Prostate gland (tissue), 2 donors: ENCODE results near the gene AURKB. TPM values are rescaled to one million over a fixed set of nuclear protein-coding genes. Genes with fewer than 3 reads are reported as not detected.

Experiments
- DNase-seq: peaks from one replicate; pipeline ENCODE4 v3.0.0-alpha.2; 2019; ENCODE audit warnings: low spot score
- H3K27ac ChIP-seq, 2 donors: fragments of 200-600 bp; sonication (generic); 2 replicates each; pipeline ENCODE4 v1.5.1; 2017 to 2019
- H3K27me3 ChIP-seq: fragments of 200-600 bp; sonication (generic); replicated peaks from 2 replicates; pipeline ENCODE4 v1.5.1; 2019; ENCODE audit not compliant: insufficient read depth
- H3K36me3 ChIP-seq, 2 donors: fragments of 200-600 bp; sonication (generic); 1 replicate in 1 of 2; 2 replicates in 1 of 2; pipeline versions ENCODE4 v1.5.1 to v1.8.1; 2017 to 2019
- H3K4me1 ChIP-seq: fragments of 200-600 bp; sonication (generic); replicated peaks from 2 replicates; pipeline ENCODE4 v1.5.1; 2019
- H3K4me3 ChIP-seq, 2 donors: fragments of 200-600 bp; sonication (generic); 2 replicates each; pipeline ENCODE4 v1.5.1; 2017 to 2019
- H3K9me3 ChIP-seq: fragments of 200-600 bp; sonication (generic); 2 replicates; pipeline ENCODE4 v1.5.1; 2017
- POLR2A ChIP-seq: fragments of 450-650 bp; IDR thresholded peaks from one replicate; pipeline ENCODE4 v1.6.1; 2016; ENCODE audit warnings: antibody characterized with exemption, mild to moderate bottlenecking
- POLR2AphosphoS5 ChIP-seq: sonication (generic); formaldehyde crosslinking; IDR thresholded peaks from one replicate; pipeline ENCODE4 v1.6.1; 2017; ENCODE audit warnings: antibody characterized with exemption
- whole genome bisulfite sequencing: methylation state at CpG from one replicate; pipeline ENCODE4 v1.1.5; 2018; 5-methylcytosine and 5-hydroxymethylcytosine counted together
- intact Hi-C: fragments of 100-400 bp; cut with DNase I; formaldehyde crosslinking; loops from one replicate; pipeline ENCODE4 v1.14.2; 2022
- total RNA-seq, 2 donors: library from RNA; depleted of rRNA; stranded (reverse); fragments of >200 nt; gene quantifications; one replicate each; pipeline ENCODE4 v1.1.0, GENCODE V29; 2016
- TF ChIP-seq, protein P1 (sequence below), 4 experiments: fragments of 200-600 bp in 2 of 4; fragments of 450-650 bp in 2 of 4; sonication (generic) in 2 of 4; IDR thresholded peaks; 1 replicate in 3 of 4; 2 replicates in 1 of 4; pipeline ENCODE4 v1.5.1; 2016 to 2019; ENCODE audit warnings: antibody characterized with exemption in 4 of 4, mild to moderate bottlenecking in 2 of 4, moderate library complexity in 2 of 4

AURKB gene
- total RNA-seq, 2 donors from 2014 or later, result 2.1 to 6.6 TPM

DNA sequence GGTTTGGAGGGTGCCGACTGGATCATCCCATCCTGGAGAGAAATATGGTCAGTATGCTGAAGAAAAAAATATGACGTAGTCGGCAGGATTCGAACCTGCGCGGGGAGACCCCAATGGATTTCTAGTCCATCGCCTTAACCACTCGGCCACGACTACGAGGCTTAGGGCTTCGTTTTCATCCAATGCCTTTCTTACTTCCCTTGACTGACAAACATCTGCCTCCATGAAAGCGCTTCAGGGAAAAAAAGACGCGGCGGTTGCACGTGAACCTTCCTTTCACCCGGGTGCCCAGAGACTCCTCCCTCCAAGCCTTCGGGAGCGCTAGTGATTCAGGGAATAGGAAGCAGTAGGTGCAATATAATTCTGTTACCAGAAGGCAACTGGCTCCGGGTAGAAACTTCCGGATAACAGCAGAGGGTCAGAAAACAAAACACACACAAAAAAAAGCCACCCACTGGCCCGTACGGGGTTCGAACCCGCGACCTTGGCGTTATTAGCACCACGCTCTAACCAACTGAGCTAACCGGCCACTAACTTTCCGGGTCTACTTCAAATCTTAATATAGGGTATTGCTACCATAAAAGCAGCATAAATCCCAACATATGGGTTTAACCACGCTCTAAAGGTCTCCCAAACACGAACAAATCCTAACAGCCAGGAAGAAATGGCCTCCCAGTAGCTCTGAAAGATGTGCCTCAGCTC is 16.3 kb upstream of the AURKB start:
- Histone ChIP-seq H3K4me1 (peaks cover 9% of the 10 kb centered on the region), H3K36me3 (peaks cover 12 to 27% of the 10 kb centered on the region in 2 donors), H3K4me3 (peak overlapping the region; percentile 5 to 13), H3K9me3 (no peaks in the 10 kb centered on the region), H3K27me3 (no peaks in the 10 kb centered on the region), H3K27ac (peak overlapping the region; percentile 55 to 65)
- 13% methylated on average over 32 of the region's 32 CpGs for WGBS
- TF ChIP-seq POLR2AphosphoS5, result peak; percentile 57
- TF ChIP-seq, protein P1, sequence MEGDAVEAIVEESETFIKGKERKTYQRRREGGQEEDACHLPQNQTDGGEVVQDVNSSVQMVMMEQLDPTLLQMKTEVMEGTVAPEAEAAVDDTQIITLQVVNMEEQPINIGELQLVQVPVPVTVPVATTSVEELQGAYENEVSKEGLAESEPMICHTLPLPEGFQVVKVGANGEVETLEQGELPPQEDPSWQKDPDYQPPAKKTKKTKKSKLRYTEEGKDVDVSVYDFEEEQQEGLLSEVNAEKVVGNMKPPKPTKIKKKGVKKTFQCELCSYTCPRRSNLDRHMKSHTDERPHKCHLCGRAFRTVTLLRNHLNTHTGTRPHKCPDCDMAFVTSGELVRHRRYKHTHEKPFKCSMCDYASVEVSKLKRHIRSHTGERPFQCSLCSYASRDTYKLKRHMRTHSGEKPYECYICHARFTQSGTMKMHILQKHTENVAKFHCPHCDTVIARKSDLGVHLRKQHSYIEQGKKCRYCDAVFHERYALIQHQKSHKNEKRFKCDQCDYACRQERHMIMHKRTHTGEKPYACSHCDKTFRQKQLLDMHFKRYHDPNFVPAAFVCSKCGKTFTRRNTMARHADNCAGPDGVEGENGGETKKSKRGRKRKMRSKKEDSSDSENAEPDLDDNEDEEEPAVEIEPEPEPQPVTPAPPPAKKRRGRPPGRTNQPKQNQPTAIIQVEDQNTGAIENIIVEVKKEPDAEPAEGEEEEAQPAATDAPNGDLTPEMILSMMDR (IDR thresholded peaks at IDR 0.05), result no peak
- TF ChIP-seq POLR2A, result peak; percentile 13
- intact Hi-C loops, result loop anchor here (2.0 to 5.0 kb wide), 2 partner anchors 22 to 71 kb away; partner anchors contain the start of genes CTC1, PFAS and SLC25A35
- DNase-seq, result peak; percentile 36

DNA sequence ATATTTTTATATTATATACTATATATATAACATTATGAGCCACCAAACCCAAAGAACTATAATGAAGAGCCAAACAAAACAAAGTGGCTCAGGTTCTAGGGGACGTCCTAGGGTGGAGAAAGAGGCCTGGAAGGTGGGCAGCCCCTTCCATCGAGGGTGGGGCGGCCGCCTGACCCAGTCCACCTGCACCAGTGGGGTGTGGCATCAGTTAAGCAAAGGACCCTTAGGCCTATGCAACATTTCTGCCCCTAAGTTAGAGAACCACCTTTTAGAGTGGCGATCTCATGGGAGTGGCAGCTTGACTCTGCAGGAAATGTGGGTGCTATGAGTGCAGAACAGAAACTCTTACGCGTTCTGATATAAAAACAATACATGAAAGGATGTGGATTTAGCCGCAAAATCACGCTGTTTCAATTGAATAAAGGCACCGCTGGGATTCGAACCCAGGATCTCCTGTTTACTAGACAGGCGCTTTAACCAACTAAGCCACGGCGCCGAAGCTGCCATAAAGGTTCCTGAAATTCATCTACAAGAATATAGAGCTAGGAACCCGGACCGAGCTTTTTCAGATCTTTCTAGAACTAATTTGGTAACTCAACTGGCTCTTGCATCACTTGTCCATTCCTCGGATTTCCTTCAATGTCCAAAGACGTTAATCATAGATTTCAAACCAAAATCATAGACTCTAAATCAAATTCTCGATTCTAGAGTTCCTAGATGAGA is 15.6 kb upstream of the AURKB start:
- peak overlapping the region; percentile 55 to 65 for H3K27ac ChIP-seq
- peaks cover 9 to 22% of the 10 kb centered on the region in 2 donors for H3K36me3 ChIP-seq
- no peak for DNase-seq
- H3K27me3 ChIP-seq, result no peaks in the 10 kb centered on the region
- H3K9me3 ChIP-seq, result no peaks in the 10 kb centered on the region
- H3K4me1 ChIP-seq, result peaks cover 9% of the 10 kb centered on the region
- 56% methylated on average over 20 of the region's 20 CpGs for WGBS
- TF ChIP-seq, protein P1 (IDR thresholded peaks at IDR 0.05), result peak in 1 of 4 experiments; percentile 3
- no peak for TF ChIP-seq POLR2AphosphoS5
- no peak overlapping the region for H3K4me3 ChIP-seq
- intact Hi-C loops, result loop anchor here (2.0 to 5.0 kb wide), 2 partner anchors 23 to 71 kb away; partner anchors contain the start of genes CTC1, PFAS and SLC25A35

DNA sequence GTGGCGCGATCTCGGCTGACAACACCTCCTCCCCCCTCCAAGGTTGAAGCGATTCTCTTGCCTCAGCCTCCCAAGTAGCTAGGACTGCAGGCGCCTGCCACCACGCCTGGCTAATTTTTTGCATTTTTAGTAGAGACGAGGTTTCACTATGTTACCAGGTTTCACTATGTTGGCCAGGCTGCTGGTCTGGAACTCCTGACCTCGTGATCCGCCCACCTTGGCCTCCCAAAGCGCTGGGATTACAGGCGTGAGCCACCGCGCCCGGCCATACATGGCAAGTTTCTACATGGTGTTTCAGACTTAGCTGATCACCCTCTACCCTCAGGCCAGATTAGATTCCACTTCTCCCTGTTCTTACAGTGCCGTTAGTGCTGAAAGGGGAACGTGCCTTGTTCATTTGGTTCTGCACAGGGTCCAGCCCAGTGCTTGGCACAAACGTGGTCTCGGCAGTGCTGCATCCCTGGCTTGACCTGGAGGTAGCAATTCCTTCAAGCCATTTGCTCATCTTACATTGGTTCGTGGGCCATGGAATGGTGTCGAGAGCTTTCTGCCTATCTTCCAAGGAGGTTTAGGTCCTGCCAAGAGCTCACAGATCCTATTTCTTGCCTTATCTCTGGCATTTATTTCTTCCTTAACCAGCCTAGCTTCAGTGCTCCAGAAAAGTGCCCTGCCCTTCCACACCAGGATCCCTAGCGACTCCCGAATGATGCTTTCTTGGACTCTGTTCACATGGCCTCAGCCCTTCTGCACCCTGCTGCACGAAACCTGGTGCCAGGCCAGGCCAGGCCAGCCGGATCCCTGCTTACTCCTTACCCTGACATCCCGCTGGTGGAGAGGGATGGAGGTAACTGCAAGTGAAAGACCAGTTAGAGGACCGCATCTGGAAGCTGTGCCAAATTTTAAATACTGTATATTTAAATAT is 14.8 kb upstream of the AURKB start:
- no peak for DNase-seq
- Histone ChIP-seq H3K27me3 (no peaks in the 10 kb centered on the region), H3K36me3 (peaks cover 9 to 15% of the 10 kb centered on the region in 2 donors), H3K27ac (no peak overlapping the region), H3K4me1 (peaks cover 9% of the 10 kb centered on the region), H3K9me3 (no peaks in the 10 kb centered on the region), H3K4me3 (no peak overlapping the region)
- intact Hi-C loops, result loop anchor here (5.0 kb wide), 1 partner anchor 72 kb away; the partner anchor contains the start of gene SLC25A35
- WGBS, result 91% methylated on average over 26 of the region's 26 CpGs
- TF ChIP-seq POLR2AphosphoS5 (no peak), POLR2A (no peak)
- TF ChIP-seq, protein P1 (IDR thresholded peaks at IDR 0.05), result no peak

DNA sequence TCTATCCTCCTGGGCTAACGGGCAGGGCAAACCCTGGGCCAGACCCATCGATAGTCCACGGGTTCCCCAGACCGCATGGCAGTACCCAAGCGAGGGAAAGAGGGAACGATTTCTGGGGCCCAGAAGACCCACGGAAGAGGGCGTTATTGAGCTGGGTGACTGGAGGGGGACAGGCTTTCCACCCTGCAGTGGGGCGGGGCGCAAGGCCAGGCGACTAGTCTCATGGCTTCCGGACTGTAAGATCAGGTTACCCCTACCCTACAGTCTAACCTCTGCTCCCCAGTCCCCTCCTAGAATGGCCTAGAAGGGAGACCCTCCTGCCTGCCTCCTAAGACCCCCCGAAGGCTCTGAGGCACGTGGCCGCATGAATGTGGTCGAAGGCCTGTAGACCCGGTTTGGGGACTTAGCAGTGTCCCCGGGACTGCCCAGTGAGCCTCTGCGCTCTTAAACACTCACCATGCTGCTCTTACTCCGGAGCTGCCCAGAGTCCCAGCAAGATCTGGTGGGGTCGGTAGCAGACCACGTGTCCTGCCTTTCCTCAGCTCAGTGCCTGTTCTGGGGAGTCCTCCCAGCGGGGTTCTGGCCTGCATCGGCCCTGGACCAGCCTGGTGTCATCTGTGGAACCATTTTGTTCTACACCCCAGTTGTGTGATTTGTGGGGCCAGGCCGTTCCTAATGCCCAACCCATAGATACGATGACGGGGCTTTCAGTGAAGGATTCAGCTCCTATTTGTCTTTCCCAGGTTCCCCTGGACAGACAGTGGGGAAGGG is 13.2 kb upstream of the AURKB start:
- Histone ChIP-seq H3K4me1 (peaks cover 9% of the 10 kb centered on the region), H3K27me3 (no peaks in the 10 kb centered on the region), H3K27ac (peak overlapping the region; percentile 98 to 99), H3K9me3 (no peaks in the 10 kb centered on the region), H3K4me3 (peak overlapping the region; percentile 41 to 55), H3K36me3 (peaks cover 8 to 12% of the 10 kb centered on the region in 2 donors)
- peak; percentile 47 for DNase-seq
- TF ChIP-seq, protein P1 (IDR thresholded peaks at IDR 0.05), result peak in 3 of 4 experiments; percentile 21 to 24 (median 22)
- TF ChIP-seq POLR2AphosphoS5, result no peak
- intact Hi-C loops, result no loop called here
- 5% methylated on average over 23 of the region's 27 CpGs for WGBS
